Measurements from ENCODE around the gene DIP2B. TPM values are rescaled to one million over a fixed set of nuclear protein-coding genes. Genes with fewer than 3 reads are reported as not detected.

Gene DIP2B
- total RNA-seq, 1 experiment from 2014 or later = 29.4 TPM

DNA sequence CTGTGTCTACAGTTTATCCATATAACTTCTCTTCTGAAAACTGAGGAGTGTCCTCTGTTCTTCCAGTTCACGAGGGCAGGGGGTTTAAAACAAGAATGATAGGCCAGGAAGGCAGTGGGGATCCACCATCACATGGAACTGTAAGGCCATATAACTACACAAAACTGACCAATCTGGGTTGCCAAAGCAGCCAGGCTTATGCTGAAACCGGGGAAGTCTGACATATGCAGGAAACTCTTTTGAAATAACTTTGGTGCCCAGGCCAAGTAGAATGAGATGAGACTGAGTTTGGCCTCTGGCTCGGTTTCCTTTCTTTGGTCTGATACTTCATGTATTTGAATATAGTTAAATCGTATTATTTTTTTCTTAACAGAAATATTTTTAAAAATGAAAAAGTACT, 241.1 kb downstream of the DIP2B start:
- CTCF ChIA-PET = no interaction called here
- no peak for TF ChIP-seq EZH2 (IDR thresholded peaks at IDR 0.05; ENCODE audit: low read depth)
- TF ChIP-seq, protein P1, sequence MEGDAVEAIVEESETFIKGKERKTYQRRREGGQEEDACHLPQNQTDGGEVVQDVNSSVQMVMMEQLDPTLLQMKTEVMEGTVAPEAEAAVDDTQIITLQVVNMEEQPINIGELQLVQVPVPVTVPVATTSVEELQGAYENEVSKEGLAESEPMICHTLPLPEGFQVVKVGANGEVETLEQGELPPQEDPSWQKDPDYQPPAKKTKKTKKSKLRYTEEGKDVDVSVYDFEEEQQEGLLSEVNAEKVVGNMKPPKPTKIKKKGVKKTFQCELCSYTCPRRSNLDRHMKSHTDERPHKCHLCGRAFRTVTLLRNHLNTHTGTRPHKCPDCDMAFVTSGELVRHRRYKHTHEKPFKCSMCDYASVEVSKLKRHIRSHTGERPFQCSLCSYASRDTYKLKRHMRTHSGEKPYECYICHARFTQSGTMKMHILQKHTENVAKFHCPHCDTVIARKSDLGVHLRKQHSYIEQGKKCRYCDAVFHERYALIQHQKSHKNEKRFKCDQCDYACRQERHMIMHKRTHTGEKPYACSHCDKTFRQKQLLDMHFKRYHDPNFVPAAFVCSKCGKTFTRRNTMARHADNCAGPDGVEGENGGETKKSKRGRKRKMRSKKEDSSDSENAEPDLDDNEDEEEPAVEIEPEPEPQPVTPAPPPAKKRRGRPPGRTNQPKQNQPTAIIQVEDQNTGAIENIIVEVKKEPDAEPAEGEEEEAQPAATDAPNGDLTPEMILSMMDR (conservative IDR thresholded peaks at IDR 0.05) = no peak
- no peak overlapping the region for H3K27ac ChIP-seq
- H3K9me3 ChIP-seq (ENCODE audit: insufficient read depth, low read depth) = no peaks in the 10 kb centered on the region
- H3K9me2 ChIP-seq (ENCODE audit: insufficient read depth) = no peaks in the 10 kb centered on the region
- no peak for DNase-seq
- H3K36me3 ChIP-seq (ENCODE audit: low read depth) = peaks cover 10% of the 10 kb centered on the region; the same call in 1 of the 2 replicates
- H3F3A ChIP-seq (ENCODE audit: insufficient read depth, low read depth) = no peaks in the 10 kb centered on the region
- H3K79me2 ChIP-seq (ENCODE audit: low read depth) = no peaks in the 10 kb centered on the region
- H4K20me1 ChIP-seq (ENCODE audit: insufficient read depth) = no peaks in the 10 kb centered on the region; the same call in 1 of the 2 replicates
- POLR2A ChIA-PET (ENCODE audit: unreplicated experiment) = interaction anchor here (0.7 kb wide), 1 partner anchor 52 kb away, joined by 3 read pairs; no protein-coding TSS in a partner anchor
- no TSS peak for BruUV-seq (replicated peaks)
- no peak overlapping the region for H3K4me3 ChIP-seq
- no peak overlapping the region for H3K4me2 ChIP-seq
- no peaks in the 10 kb centered on the region for H3K27me3 ChIP-seq (ENCODE audit: insufficient read depth, low read depth)
- intact Hi-C loops (cut with micrococcal nuclease; ENCODE audit: unreplicated experiment) = no loop called here
- H2AFZ ChIP-seq = no peak overlapping the region
- H3K4me1 ChIP-seq (replicated peaks; ENCODE audit: insufficient read depth) = no peaks in the 10 kb centered on the region

DNA sequence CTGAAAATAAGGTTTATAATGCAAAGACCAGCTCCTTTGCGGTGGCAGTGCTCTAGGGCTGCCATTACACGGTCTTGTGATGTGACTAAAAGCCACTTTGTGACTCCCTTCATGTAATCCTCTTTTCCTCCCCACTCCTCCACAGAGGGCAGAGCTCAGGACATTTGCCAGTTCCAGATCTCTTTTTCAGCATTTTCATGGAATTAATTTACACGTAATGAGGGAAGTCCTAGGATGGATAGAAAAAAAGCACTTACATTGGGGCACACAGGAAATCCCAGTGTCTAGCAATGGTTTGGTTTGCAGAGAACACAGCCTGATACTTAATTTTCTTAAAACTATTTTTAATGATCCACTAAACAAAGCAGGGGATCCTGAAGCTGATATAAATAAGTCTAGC, 241.6 kb downstream of the DIP2B start:
- BruUV-seq (replicated peaks) = no TSS peak
- Histone ChIP-seq H3K4me3 (no peak overlapping the region), H3K4me1 (replicated peaks; ENCODE audit: insufficient read depth) (no peaks in the 10 kb centered on the region), H3K27me3 (ENCODE audit: insufficient read depth, low read depth) (no peaks in the 10 kb centered on the region), H3K9me2 (ENCODE audit: insufficient read depth) (no peaks in the 10 kb centered on the region), H3K36me3 (ENCODE audit: low read depth) (peaks cover 10% of the 10 kb centered on the region; the same call in 1 of the 2 replicates), H3K79me2 (ENCODE audit: low read depth) (no peaks in the 10 kb centered on the region), H3K4me2 (no peak overlapping the region), H3K27ac (no peak overlapping the region), H3F3A (ENCODE audit: insufficient read depth, low read depth) (no peaks in the 10 kb centered on the region), H2AFZ (no peak overlapping the region), H3K9me3 (ENCODE audit: insufficient read depth, low read depth) (no peaks in the 10 kb centered on the region), H4K20me1 (ENCODE audit: insufficient read depth) (no peaks in the 10 kb centered on the region; the same call in 1 of the 2 replicates)
- ChIA-PET POLR2A (ENCODE audit: unreplicated experiment) (no interaction called here), CTCF (no interaction called here)
- no peak for DNase-seq
- intact Hi-C loops (cut with micrococcal nuclease; ENCODE audit: unreplicated experiment) = no loop called here
- TF ChIP-seq, protein P1 (conservative IDR thresholded peaks at IDR 0.05) = no peak
- TF ChIP-seq EZH2 (IDR thresholded peaks at IDR 0.05; ENCODE audit: low read depth) = no peak

DNA sequence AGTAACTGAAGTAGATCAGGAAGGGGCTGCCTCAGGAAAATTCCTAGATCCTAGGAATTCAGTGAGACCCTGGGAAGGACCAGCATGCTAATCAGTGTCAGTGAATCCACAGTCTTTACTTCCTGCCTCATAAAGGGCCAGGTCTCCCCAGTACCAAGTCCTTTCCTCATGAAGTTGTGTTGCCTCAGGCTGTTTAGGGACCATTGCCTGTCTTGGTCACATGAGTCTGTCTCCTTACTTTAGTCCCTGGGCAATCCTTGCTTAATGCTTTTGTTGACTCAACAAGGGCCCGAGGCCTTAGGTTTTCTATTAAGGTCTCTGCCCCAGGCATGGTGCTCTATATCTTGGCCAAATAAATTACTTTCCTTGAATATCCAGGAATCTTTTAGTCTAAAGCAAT, 243.0 kb downstream of the DIP2B start:
- Histone ChIP-seq H3K4me1 (replicated peaks; ENCODE audit: insufficient read depth) (no peaks in the 10 kb centered on the region), H3K79me2 (ENCODE audit: low read depth) (no peaks in the 10 kb centered on the region), H3K9me3 (ENCODE audit: insufficient read depth, low read depth) (no peaks in the 10 kb centered on the region), H3K9me2 (ENCODE audit: insufficient read depth) (no peaks in the 10 kb centered on the region), H4K20me1 (ENCODE audit: insufficient read depth) (no peaks in the 10 kb centered on the region; the same call in 1 of the 2 replicates), H3K27me3 (ENCODE audit: insufficient read depth, low read depth) (no peaks in the 10 kb centered on the region), H3K4me3 (no peak overlapping the region), H3F3A (ENCODE audit: insufficient read depth, low read depth) (peaks cover 7% of the 10 kb centered on the region; the same call in 1 of the 2 replicates), H3K4me2 (no peak overlapping the region), H3K27ac (no peak overlapping the region), H3K36me3 (ENCODE audit: low read depth) (0 out of 2 replicates have a peak, but pooled peaks cover 3% of the 10 kb centered on the region), H2AFZ (no peak overlapping the region)
- DNase-seq = no peak
- no TSS peak for BruUV-seq (replicated peaks)
- intact Hi-C loops (cut with micrococcal nuclease; ENCODE audit: unreplicated experiment) = no loop called here
- TF ChIP-seq, protein P1 (conservative IDR thresholded peaks at IDR 0.05) = no peak
- TF ChIP-seq EZH2 (IDR thresholded peaks at IDR 0.05; ENCODE audit: low read depth) = no peak
- ChIA-PET POLR2A (ENCODE audit: unreplicated experiment) (no interaction called here), CTCF (no interaction called here)

Data from PC-9 (cell line).